IMR-90 (cell line): ENCODE results near the gene GPRC5D. TPM values are rescaled to one million over a fixed set of nuclear protein-coding genes. Genes with fewer than 3 reads are reported as not detected.

Experiments used
- ATAC-seq: fragments of 200-7000 bp; cut with Tn5 transposase; 2 replicates; pipeline ENCODE4 v1.9.1; 2020; ENCODE audit warnings: low read depth, mild to moderate bottlenecking, moderate library complexity
- BruUV-seq: library from RNA; stranded (reverse); fragments of 400-500 nt; replicated peaks from 2 replicates; lab custom pipeline; 2021; lab: Mats Ljungman, UMichigan
- CTCF ChIA-PET: fragments of 300-600 bp; formaldehyde crosslinking; extraction: SDS; loops from one replicate; lab custom pipeline; 2021; ENCODE audit warnings: antibody characterized with exemption; lab: Yijun Ruan, JAX
- POLR2A ChIA-PET: fragments of 300-600 bp; sonication (Branson Sonifier 250); formaldehyde crosslinking; loops from one replicate; lab custom pipeline; 2022; ENCODE audit warnings: antibody characterized with exemption; ENCODE audit not compliant: unreplicated experiment; lab: Charles Lee
- DNase-seq: peaks from one replicate; pipeline ENCODE4 v3.0.0; 2013
- H2AFZ ChIP-seq: replicated peaks from 2 replicates; pipeline ENCODE3; 2013; ENCODE audit warnings: low read length, mild to moderate bottlenecking; ENCODE audit not compliant: poor library complexity
- H2AK5ac ChIP-seq: 2 replicates; pipeline ENCODE4 v1.6.1; 2013; ENCODE audit warnings: low read depth, low read length, inconsistent platforms
- H2AK9ac ChIP-seq: replicated peaks from 2 replicates; pipeline ENCODE3; 2013; ENCODE audit warnings: mild to moderate bottlenecking, low read depth, low read length, moderate library complexity; ENCODE audit not compliant: poor library complexity
- H2BK120ac ChIP-seq: 2 replicates; pipeline ENCODE4 v1.6.1; 2013; ENCODE audit warnings: low read depth, low read length, inconsistent platforms
- H2BK15ac ChIP-seq: 3 replicates; pipeline ENCODE4 v1.6.1; 2013; ENCODE audit warnings: low read depth, low read length, inconsistent platforms
- H2BK20ac ChIP-seq: 2 replicates; pipeline ENCODE4 v1.6.1; 2013; ENCODE audit warnings: low read depth, mild to moderate bottlenecking, inconsistent platforms, low read length, moderate library complexity
- H2BK5ac ChIP-seq: 2 replicates; pipeline ENCODE4 v1.6.1; 2013; ENCODE audit warnings: mild to moderate bottlenecking, low read depth, low read length, inconsistent platforms; ENCODE audit not compliant: poor library complexity, severe bottlenecking
- H3K14ac ChIP-seq: replicated peaks from 2 replicates; pipeline ENCODE4 v1.6.1; 2013; ENCODE audit warnings: low read depth, low read length, inconsistent platforms
- H3K18ac ChIP-seq: 2 replicates; pipeline ENCODE4 v1.6.1; 2013; ENCODE audit warnings: low read depth, low read length, control low read depth
- H3K23ac ChIP-seq: 2 replicates; pipeline ENCODE4 v1.6.1; 2013; ENCODE audit warnings: low read depth, low read length, inconsistent platforms
- H3K27ac ChIP-seq: 2 replicates; pipeline ENCODE4 v1.5.1; 2013; ENCODE audit warnings: mild to moderate bottlenecking, control low read depth, low read length; ENCODE audit not compliant: insufficient read depth
- H3K27me3 ChIP-seq: 2 replicates; pipeline ENCODE4 v1.6.1; 2013; ENCODE audit warnings: low read length; ENCODE audit not compliant: control insufficient read depth, insufficient read depth
- H3K36me3 ChIP-seq: 2 replicates; pipeline ENCODE4 v1.6.1; 2013; ENCODE audit warnings: low read length, mixed read lengths; ENCODE audit not compliant: control insufficient read depth, insufficient read depth
- H3K4ac ChIP-seq: 2 replicates; pipeline ENCODE4 v1.6.1; 2013; ENCODE audit warnings: low read depth, low read length, inconsistent platforms
- H3K4me1 ChIP-seq: 2 replicates; pipeline ENCODE4 v1.6.1; 2013; ENCODE audit warnings: low read length, mixed read lengths; ENCODE audit not compliant: control insufficient read depth, insufficient read depth
- H3K4me2 ChIP-seq: 2 replicates; pipeline ENCODE4 v1.6.1; 2013; ENCODE audit warnings: low read depth, mild to moderate bottlenecking, control low read depth, low read length, moderate library complexity
- H3K4me3 ChIP-seq: 2 replicates; pipeline ENCODE4 v1.5.1; 2013; ENCODE audit warnings: low read depth, mild to moderate bottlenecking, control low read depth, low read length, moderate library complexity; ENCODE audit not compliant: insufficient read depth
- H3K56ac ChIP-seq: 2 replicates; pipeline ENCODE4 v1.6.1; 2013; ENCODE audit warnings: low read length, inconsistent platforms; ENCODE audit not compliant: insufficient read depth; ENCODE audit errors: extremely low read depth
- H3K79me1 ChIP-seq, 2 experiments: 2 replicates each; pipeline ENCODE4 v1.6.1; 2013; ENCODE audit warnings: low read length in 2 of 2, inconsistent platforms in 1 of 2, low read depth in 1 of 2
- H3K9ac ChIP-seq: 2 replicates; pipeline ENCODE4 v1.6.1; 2013; ENCODE audit warnings: low read depth, low read length, control low read depth
- H3K9me1 ChIP-seq: 2 replicates; pipeline ENCODE4 v1.6.1; 2013; ENCODE audit warnings: low read length, inconsistent platforms; ENCODE audit not compliant: insufficient read depth
- H3K9me3 ChIP-seq: 2 replicates; pipeline ENCODE4 v1.6.1; 2013; ENCODE audit warnings: low read length; ENCODE audit not compliant: control insufficient read depth, insufficient read depth
- H4K20me1 ChIP-seq: 2 replicates; pipeline ENCODE4 v1.6.1; 2013; ENCODE audit warnings: low read length, inconsistent platforms; ENCODE audit not compliant: insufficient read depth
- H4K5ac ChIP-seq: 2 replicates; pipeline ENCODE4 v1.6.1; 2013; ENCODE audit warnings: mild to moderate bottlenecking, low read depth, low read length, control low read depth
- H4K8ac ChIP-seq, 2 experiments: 2 replicates each; pipeline ENCODE4 v1.6.1; 2013; ENCODE audit warnings: low read depth in 2 of 2, low read length in 2 of 2, control low read depth in 1 of 2, inconsistent platforms in 1 of 2
- H4K91ac ChIP-seq: 2 replicates; pipeline ENCODE4 v1.6.1; 2013; ENCODE audit warnings: low read depth, low read length, inconsistent platforms; ENCODE audit not compliant: insufficient read depth
- BHLHE40 ChIP-seq: fragments of 150-350 bp; IDR thresholded peaks from 2 replicates; pipeline ENCODE4 v1.6.1; 2016; ENCODE audit warnings: mild to moderate bottlenecking, low read depth, low read length
- CEBPB ChIP-seq: IDR thresholded peaks from 2 replicates; pipeline ENCODE4 v1.6.1; 2012; ENCODE audit warnings: low read depth, low read length, improper control_type of control experiment
- CTCF ChIP-seq: conservative IDR thresholded peaks from 2 replicates; pipeline ENCODE4 v1.5.1; 2012; ENCODE audit warnings: mild to moderate bottlenecking, low read depth, low read length, improper control_type of control experiment
- FOS ChIP-seq: fragments of 150-350 bp; IDR thresholded peaks from 2 replicates; pipeline ENCODE4 v1.6.1; 2016; ENCODE audit warnings: low read depth, low read length
- MAFK ChIP-seq: IDR thresholded peaks from 2 replicates; pipeline ENCODE4 v1.6.1; 2012; ENCODE audit warnings: low read depth, low read length, improper control_type of control experiment
- MAZ ChIP-seq: IDR thresholded peaks from 2 replicates; pipeline ENCODE4 v1.6.1; 2012; ENCODE audit warnings: low read depth, mild to moderate bottlenecking, low read length, improper control_type of control experiment, moderate library complexity, borderline replicate concordance
- MXI1 ChIP-seq: IDR thresholded peaks from 2 replicates; pipeline ENCODE4 v1.6.1; 2012; ENCODE audit warnings: low read depth, mild to moderate bottlenecking, low read length, moderate library complexity, borderline replicate concordance
- NFE2L2 ChIP-seq: fragments of 150-350 bp; IDR thresholded peaks from 2 replicates; pipeline ENCODE4 v1.6.1; 2016; ENCODE audit warnings: low read depth, mild to moderate bottlenecking, low read length
- RAD21 ChIP-seq: IDR thresholded peaks from 2 replicates; pipeline ENCODE4 v1.6.1; 2012; ENCODE audit warnings: low read length, improper control_type of control experiment
- RFX5 ChIP-seq: IDR thresholded peaks from 2 replicates; pipeline ENCODE4 v1.8.0; 2012; ENCODE audit warnings: low read depth, mild to moderate bottlenecking, low read length, moderate library complexity
- USF2 ChIP-seq: fragments of 150-350 bp; IDR thresholded peaks from 2 replicates; pipeline ENCODE4 v1.6.1; 2017; ENCODE audit warnings: mild to moderate bottlenecking, antibody characterized with exemption, low read length, low read depth
- WGBS, 2 experiments: methylation state at CpG; one replicate each; pipeline versions ENCODE4 v1.1.5 to v1.1.7; 2013; ENCODE audit warnings: missing lambda C conversion rate in 2 of 2; ENCODE audit not compliant: insufficient read length in 1 of 2; ENCODE audit errors: extremely low coverage in 2 of 2; 5-methylcytosine and 5-hydroxymethylcytosine counted together
- dilution Hi-C: fragments of 300-500 bp; cut with HindIII; formaldehyde crosslinking; loops from one replicate; pipeline ENCODE4 v1.14.3; 2018; ENCODE audit warnings: low sequenced_read_pairs; ENCODE audit not compliant: unreplicated experiment
- in situ Hi-C: fragments of 300-500 bp; cut with MboI; formaldehyde crosslinking; loops from 3 replicates; pipeline ENCODE4 v1.14.3; 2019; ENCODE audit warnings: low sequenced_read_pairs, inconsistent platforms, mixed read lengths
- intact Hi-C: fragments of 100-400 bp; cut with micrococcal nuclease; formaldehyde crosslinking; loops from 2 replicates; pipeline ENCODE4 v1.10.0; 2022
- polyA plus RNA-seq, 3 experiments: library from polyadenylated mRNA; depleted of rRNA; stranded (reverse); fragments of >200 nt; gene quantifications; 2 replicates each; pipeline ENCODE4 v1.2.3, GENCODE V29; 2012; ENCODE audit warnings: low replicate concordance in 1 of 3
- total RNA-seq: library from RNA; depleted of rRNA; stranded (reverse); fragments of >200 nt; gene quantifications from 2 replicates; pipeline ENCODE4 v1.2.3, GENCODE V29; 2012
- TF ChIP-seq, protein P1 (sequence below): fragments of 150-350 bp; IDR thresholded peaks from 2 replicates; pipeline ENCODE4 v1.6.1; 2016; ENCODE audit warnings: low read depth, mild to moderate bottlenecking, low read length, moderate library complexity, borderline replicate concordance

GPRC5D gene
- total and polyA plus RNA-seq, 2 of the 4 experiments (the other 2 are of a cell fraction): not detected

GRCh38 chr12:12925388-12925787, 26.6 kb downstream of the GPRC5D start:
- Histone ChIP-seq H2BK120ac (no peak overlapping the region), H3K4me1 (no peaks in the 10 kb centered on the region), H3K14ac (no peak overlapping the region), H4K91ac (no peak overlapping the region), H2BK20ac (no peak overlapping the region), H2AK9ac (no peak overlapping the region), H3K23ac (no peak overlapping the region), H3K9ac (no peak overlapping the region), H3K79me1 (no peaks in the 10 kb centered on the region; a peak in 1 of 4 replicates), H2AK5ac (no peak overlapping the region), H3K27me3 (no peaks in the 10 kb centered on the region), H3K27ac (no peak overlapping the region), H3K4ac (no peak overlapping the region), H3K56ac (no peak overlapping the region), H4K20me1 (no peaks in the 10 kb centered on the region), H3K4me2 (no peak overlapping the region), H3K9me3 (no peaks in the 10 kb centered on the region), H3K36me3 (peaks cover 7% of the 10 kb centered on the region), H3K9me1 (0 out of 2 replicates have a peak, but pooled peaks cover 8% of the 10 kb centered on the region), H4K8ac (no peak overlapping the region), H4K5ac (no peak overlapping the region), H2AFZ (no peak overlapping the region), H3K4me3 (no peak overlapping the region), H3K18ac (no peak overlapping the region), H2BK5ac (no peak overlapping the region), H2BK15ac (no peak overlapping the region)
- WGBS, 2 experiments: no CpG with 5 or more reads among the region's 1 CpG
- CTCF ChIA-PET: no interaction called here
- no peak for DNase-seq
- TF ChIP-seq, protein P1, sequence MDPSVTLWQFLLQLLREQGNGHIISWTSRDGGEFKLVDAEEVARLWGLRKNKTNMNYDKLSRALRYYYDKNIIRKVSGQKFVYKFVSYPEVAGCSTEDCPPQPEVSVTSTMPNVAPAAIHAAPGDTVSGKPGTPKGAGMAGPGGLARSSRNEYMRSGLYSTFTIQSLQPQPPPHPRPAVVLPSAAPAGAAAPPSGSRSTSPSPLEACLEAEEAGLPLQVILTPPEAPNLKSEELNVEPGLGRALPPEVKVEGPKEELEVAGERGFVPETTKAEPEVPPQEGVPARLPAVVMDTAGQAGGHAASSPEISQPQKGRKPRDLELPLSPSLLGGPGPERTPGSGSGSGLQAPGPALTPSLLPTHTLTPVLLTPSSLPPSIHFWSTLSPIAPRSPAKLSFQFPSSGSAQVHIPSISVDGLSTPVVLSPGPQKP: no peak
- no peak for TF ChIP-seq CEBPB
- no peak for TF ChIP-seq BHLHE40
- no peak for TF ChIP-seq MAZ
- TF ChIP-seq MXI1: no peak
- no peak for TF ChIP-seq NFE2L2
- TF ChIP-seq MAFK: no peak
- no peak for TF ChIP-seq FOS
- no peak for TF ChIP-seq RFX5
- TF ChIP-seq USF2: no peak
- TF ChIP-seq CTCF: no peak
- TF ChIP-seq RAD21: no peak
- BruUV-seq: no TSS peak
- in situ Hi-C loops (no loop called here), intact Hi-C loops (no loop called here), dilution Hi-C loops (no loop called here)
- POLR2A ChIA-PET: no interaction called here
- ATAC-seq: no peak
